IMR-90 (cell line): ENCODE results near the gene CCDC27. TPM values are rescaled to one million over a fixed set of nuclear protein-coding genes. Genes with fewer than 3 reads are reported as not detected.

ENCODE experiments used
- ATAC-seq: fragments of 200-7000 bp; cut with Tn5 transposase; 2 replicates; pipeline ENCODE4 v1.9.1; 2020; ENCODE audit warnings: low read depth, mild to moderate bottlenecking, moderate library complexity
- BruUV-seq: library from RNA; stranded (reverse); fragments of 400-500 nt; replicated peaks from 2 replicates; lab custom pipeline; 2021; lab: Mats Ljungman, UMichigan
- CTCF ChIA-PET: fragments of 300-600 bp; formaldehyde crosslinking; extraction: SDS; loops from one replicate; lab custom pipeline; 2021; ENCODE audit warnings: antibody characterized with exemption; lab: Yijun Ruan, JAX
- POLR2A ChIA-PET: fragments of 300-600 bp; sonication (Branson Sonifier 250); formaldehyde crosslinking; loops from one replicate; lab custom pipeline; 2022; ENCODE audit warnings: antibody characterized with exemption; ENCODE audit not compliant: unreplicated experiment; lab: Charles Lee
- DNase-seq: peaks from one replicate; pipeline ENCODE4 v3.0.0; 2013
- H2AFZ ChIP-seq: replicated peaks from 2 replicates; pipeline ENCODE3; 2013; ENCODE audit warnings: low read length, mild to moderate bottlenecking; ENCODE audit not compliant: poor library complexity
- H2AK5ac ChIP-seq: 2 replicates; pipeline ENCODE4 v1.6.1; 2013; ENCODE audit warnings: low read depth, low read length, inconsistent platforms
- H2AK9ac ChIP-seq: replicated peaks from 2 replicates; pipeline ENCODE3; 2013; ENCODE audit warnings: mild to moderate bottlenecking, low read depth, low read length, moderate library complexity; ENCODE audit not compliant: poor library complexity
- H2BK120ac ChIP-seq: 2 replicates; pipeline ENCODE4 v1.6.1; 2013; ENCODE audit warnings: low read depth, low read length, inconsistent platforms
- H2BK15ac ChIP-seq: 3 replicates; pipeline ENCODE4 v1.6.1; 2013; ENCODE audit warnings: low read depth, low read length, inconsistent platforms
- H2BK20ac ChIP-seq: 2 replicates; pipeline ENCODE4 v1.6.1; 2013; ENCODE audit warnings: low read depth, mild to moderate bottlenecking, inconsistent platforms, low read length, moderate library complexity
- H2BK5ac ChIP-seq: 2 replicates; pipeline ENCODE4 v1.6.1; 2013; ENCODE audit warnings: mild to moderate bottlenecking, low read depth, low read length, inconsistent platforms; ENCODE audit not compliant: poor library complexity, severe bottlenecking
- H3K14ac ChIP-seq: replicated peaks from 2 replicates; pipeline ENCODE4 v1.6.1; 2013; ENCODE audit warnings: low read depth, low read length, inconsistent platforms
- H3K18ac ChIP-seq: 2 replicates; pipeline ENCODE4 v1.6.1; 2013; ENCODE audit warnings: low read depth, low read length, control low read depth
- H3K23ac ChIP-seq: 2 replicates; pipeline ENCODE4 v1.6.1; 2013; ENCODE audit warnings: low read depth, low read length, inconsistent platforms
- H3K27ac ChIP-seq: 2 replicates; pipeline ENCODE4 v1.5.1; 2013; ENCODE audit warnings: mild to moderate bottlenecking, control low read depth, low read length; ENCODE audit not compliant: insufficient read depth
- H3K27me3 ChIP-seq: 2 replicates; pipeline ENCODE4 v1.6.1; 2013; ENCODE audit warnings: low read length; ENCODE audit not compliant: control insufficient read depth, insufficient read depth
- H3K36me3 ChIP-seq: 2 replicates; pipeline ENCODE4 v1.6.1; 2013; ENCODE audit warnings: low read length, mixed read lengths; ENCODE audit not compliant: control insufficient read depth, insufficient read depth
- H3K4ac ChIP-seq: 2 replicates; pipeline ENCODE4 v1.6.1; 2013; ENCODE audit warnings: low read depth, low read length, inconsistent platforms
- H3K4me1 ChIP-seq: 2 replicates; pipeline ENCODE4 v1.6.1; 2013; ENCODE audit warnings: low read length, mixed read lengths; ENCODE audit not compliant: control insufficient read depth, insufficient read depth
- H3K4me2 ChIP-seq: 2 replicates; pipeline ENCODE4 v1.6.1; 2013; ENCODE audit warnings: low read depth, mild to moderate bottlenecking, control low read depth, low read length, moderate library complexity
- H3K4me3 ChIP-seq: 2 replicates; pipeline ENCODE4 v1.5.1; 2013; ENCODE audit warnings: low read depth, mild to moderate bottlenecking, control low read depth, low read length, moderate library complexity; ENCODE audit not compliant: insufficient read depth
- H3K56ac ChIP-seq: 2 replicates; pipeline ENCODE4 v1.6.1; 2013; ENCODE audit warnings: low read length, inconsistent platforms; ENCODE audit not compliant: insufficient read depth; ENCODE audit errors: extremely low read depth
- H3K79me1 ChIP-seq, 2 experiments: 2 replicates each; pipeline ENCODE4 v1.6.1; 2013; ENCODE audit warnings: low read length in 2 of 2, inconsistent platforms in 1 of 2, low read depth in 1 of 2
- H3K9ac ChIP-seq: 2 replicates; pipeline ENCODE4 v1.6.1; 2013; ENCODE audit warnings: low read depth, low read length, control low read depth
- H3K9me1 ChIP-seq: 2 replicates; pipeline ENCODE4 v1.6.1; 2013; ENCODE audit warnings: low read length, inconsistent platforms; ENCODE audit not compliant: insufficient read depth
- H3K9me3 ChIP-seq: 2 replicates; pipeline ENCODE4 v1.6.1; 2013; ENCODE audit warnings: low read length; ENCODE audit not compliant: control insufficient read depth, insufficient read depth
- H4K20me1 ChIP-seq: 2 replicates; pipeline ENCODE4 v1.6.1; 2013; ENCODE audit warnings: low read length, inconsistent platforms; ENCODE audit not compliant: insufficient read depth
- H4K5ac ChIP-seq: 2 replicates; pipeline ENCODE4 v1.6.1; 2013; ENCODE audit warnings: mild to moderate bottlenecking, low read depth, low read length, control low read depth
- H4K8ac ChIP-seq, 2 experiments: 2 replicates each; pipeline ENCODE4 v1.6.1; 2013; ENCODE audit warnings: low read depth in 2 of 2, low read length in 2 of 2, control low read depth in 1 of 2, inconsistent platforms in 1 of 2
- H4K91ac ChIP-seq: 2 replicates; pipeline ENCODE4 v1.6.1; 2013; ENCODE audit warnings: low read depth, low read length, inconsistent platforms; ENCODE audit not compliant: insufficient read depth
- CTCF ChIP-seq: conservative IDR thresholded peaks from 2 replicates; pipeline ENCODE4 v1.5.1; 2012; ENCODE audit warnings: mild to moderate bottlenecking, low read depth, low read length, improper control_type of control experiment
- ELK1 ChIP-seq: fragments of 150-350 bp; IDR thresholded peaks from 2 replicates; pipeline ENCODE4 v1.6.1; 2016; ENCODE audit warnings: low read depth, mild to moderate bottlenecking, low read length, moderate library complexity, borderline replicate concordance
- MAFK ChIP-seq: IDR thresholded peaks from 2 replicates; pipeline ENCODE4 v1.6.1; 2012; ENCODE audit warnings: low read depth, low read length, improper control_type of control experiment
- RAD21 ChIP-seq: IDR thresholded peaks from 2 replicates; pipeline ENCODE4 v1.6.1; 2012; ENCODE audit warnings: low read length, improper control_type of control experiment
- USF2 ChIP-seq: fragments of 150-350 bp; IDR thresholded peaks from 2 replicates; pipeline ENCODE4 v1.6.1; 2017; ENCODE audit warnings: mild to moderate bottlenecking, antibody characterized with exemption, low read length, low read depth
- WGBS, 2 experiments: methylation state at CpG; one replicate each; pipeline versions ENCODE4 v1.1.5 to v1.1.7; 2013; ENCODE audit warnings: missing lambda C conversion rate in 2 of 2; ENCODE audit not compliant: insufficient read length in 1 of 2; ENCODE audit errors: extremely low coverage in 2 of 2; 5-methylcytosine and 5-hydroxymethylcytosine counted together
- dilution Hi-C: fragments of 300-500 bp; cut with HindIII; formaldehyde crosslinking; loops from one replicate; pipeline ENCODE4 v1.14.3; 2018; ENCODE audit warnings: low sequenced_read_pairs; ENCODE audit not compliant: unreplicated experiment
- in situ Hi-C: fragments of 300-500 bp; cut with MboI; formaldehyde crosslinking; loops from 3 replicates; pipeline ENCODE4 v1.14.3; 2019; ENCODE audit warnings: low sequenced_read_pairs, inconsistent platforms, mixed read lengths
- intact Hi-C: fragments of 100-400 bp; cut with micrococcal nuclease; formaldehyde crosslinking; loops from 2 replicates; pipeline ENCODE4 v1.10.0; 2022
- polyA plus RNA-seq, 3 experiments: library from polyadenylated mRNA; depleted of rRNA; stranded (reverse); fragments of >200 nt; gene quantifications; 2 replicates each; pipeline ENCODE4 v1.2.3, GENCODE V29; 2012; ENCODE audit warnings: low replicate concordance in 1 of 3
- total RNA-seq: library from RNA; depleted of rRNA; stranded (reverse); fragments of >200 nt; gene quantifications from 2 replicates; pipeline ENCODE4 v1.2.3, GENCODE V29; 2012

CCDC27 gene
- total and polyA plus RNA-seq, 2 of the 4 experiments (the other 2 are of a cell fraction): not detected

GRCh38 chr1:3814771-3815561 lies 62.7 kb downstream of the CCDC27 start:
- H3K23ac ChIP-seq: no peak overlapping the region
- H2BK15ac ChIP-seq: no peak overlapping the region
- H4K91ac ChIP-seq: no peak overlapping the region
- no peaks in the 10 kb centered on the region for H3K9me1 ChIP-seq
- H3K9ac ChIP-seq: no peak overlapping the region
- dilution Hi-C loops (no loop called here), in situ Hi-C loops (no loop called here), intact Hi-C loops (no loop called here)
- H3K9me3 ChIP-seq: no peaks in the 10 kb centered on the region
- no peak for DNase-seq
- no peak overlapping the region for H3K14ac ChIP-seq
- no peak overlapping the region for H4K8ac ChIP-seq
- H4K20me1 ChIP-seq: no peaks in the 10 kb centered on the region
- H3K4me1 ChIP-seq: no peaks in the 10 kb centered on the region
- no peak overlapping the region for H4K5ac ChIP-seq
- no peak overlapping the region for H2BK120ac ChIP-seq
- no peak overlapping the region for H3K4ac ChIP-seq
- no peak overlapping the region for H3K4me2 ChIP-seq
- peaks cover 16% of the 10 kb centered on the region; the same call in 1 of the 2 replicates for H3K36me3 ChIP-seq
- CTCF ChIA-PET: interaction anchor here (1.1 kb wide), 1 partner anchor 13 kb away, joined by 4 read pairs; no protein-coding TSS in a partner anchor
- H3K4me3 ChIP-seq: no peak overlapping the region
- no peak overlapping the region for H2BK5ac ChIP-seq
- H3K79me1 ChIP-seq: no peaks in the 10 kb centered on the region
- POLR2A ChIA-PET: no interaction called here
- H2AK9ac ChIP-seq: no peak overlapping the region
- H2BK20ac ChIP-seq: no peak overlapping the region
- ATAC-seq: no peak
- H3K18ac ChIP-seq: no peak overlapping the region
- no peaks in the 10 kb centered on the region for H3K27me3 ChIP-seq
- H3K27ac ChIP-seq: no peak overlapping the region
- 83% methylated on average over 14 of the region's 42 CpGs; no CpG with 5 or more reads in 1 of the 2 experiments for WGBS, 2 experiments
- no TSS peak for BruUV-seq
- no peak overlapping the region for H3K56ac ChIP-seq
- H2AK5ac ChIP-seq: no peak overlapping the region
- TF ChIP-seq RAD21 (no peak), CTCF (no peak), MAFK (no peak), ELK1 (no peak), USF2 (no peak)
- H2AFZ ChIP-seq: no peak overlapping the region
